Retinal pigment epithelial cell (primary cell): ENCODE measurements around the gene SMPDL3A.

Experiments used
- DNase-seq: peaks from one replicate; pipeline ENCODE4 v3.0.0-alpha.2; 2010; ENCODE audit warnings: low read depth
- H3K4me3 ChIP-seq: 2 replicates; pipeline ENCODE4 v1.5.1; 2011; ENCODE audit warnings: mild to moderate bottlenecking, low read length, control low read depth, moderate library complexity
- CTCF ChIP-seq: conservative IDR thresholded peaks from 2 replicates; pipeline ENCODE4 v1.5.1; 2011; ENCODE audit warnings: low read depth, low read length, control low read depth, inconsistent platforms

The SMPDL3A gene

GRCh38 chr6:122788208-122788607, 850 bp upstream of the SMPDL3A start:
- H3K4me3 ChIP-seq = no peak overlapping the region

DNA sequence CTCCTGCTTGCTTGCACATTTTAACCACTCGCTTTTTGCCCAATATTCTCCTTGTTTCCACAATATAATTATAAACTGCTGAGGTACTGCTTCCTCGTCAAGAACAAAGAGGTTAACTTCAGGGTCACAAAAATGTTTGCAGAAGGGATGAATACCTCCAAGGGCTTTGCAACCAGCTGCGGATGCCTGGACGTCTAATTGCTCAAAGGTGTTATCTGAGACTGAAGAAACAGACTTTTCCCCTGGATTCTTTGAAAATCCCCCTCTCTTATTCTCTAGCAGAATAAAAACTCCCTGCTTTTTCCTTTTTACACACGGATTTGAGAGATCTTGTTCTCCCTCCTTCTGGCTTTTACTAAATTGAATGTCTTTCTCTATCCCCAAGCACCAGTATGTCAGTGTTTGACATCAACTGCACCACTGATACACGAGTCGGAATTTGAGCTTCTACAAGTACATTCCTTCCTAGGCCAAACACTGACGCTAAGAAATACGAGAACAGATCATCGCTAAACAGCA, 336 bp upstream of the SMPDL3A start:
- no peak for TF ChIP-seq CTCF
- H3K4me3 ChIP-seq = peak overlapping the region; percentile 89
- no peak for DNase-seq

More at GRCh38 chr6:122788208-122788607, 850 bp upstream of the SMPDL3A start:
- DNase-seq = no peak
- no peak for TF ChIP-seq CTCF

DNA sequence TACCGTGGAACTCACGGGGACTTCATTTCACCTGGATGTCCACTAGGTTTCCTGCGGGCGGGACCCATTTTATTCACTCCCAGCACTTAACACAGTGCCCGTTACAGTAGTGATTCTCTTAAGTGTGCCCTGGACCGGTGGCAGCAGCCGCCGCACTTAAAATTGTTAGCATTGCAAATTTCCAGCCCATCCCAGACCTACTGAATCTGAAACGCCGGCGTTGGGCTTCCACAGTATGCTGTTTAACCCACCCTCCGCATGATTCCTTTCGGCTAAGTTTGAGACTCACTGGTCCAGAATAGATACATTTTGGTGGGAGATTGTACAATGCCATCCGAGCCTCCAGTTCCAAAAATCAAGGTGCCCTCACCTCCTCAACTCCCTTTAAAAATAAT, 967 bp downstream of the SMPDL3A start:
- no peak for TF ChIP-seq CTCF
- no peak for DNase-seq
- H3K4me3 ChIP-seq = peak overlapping the region; percentile 89

GRCh38 chr6:122790423-122791309, 1.6 kb downstream of the SMPDL3A start:
- peak overlapping the region; percentile 89 for H3K4me3 ChIP-seq
- no peak for DNase-seq
- TF ChIP-seq CTCF = peak; percentile 10

DNA sequence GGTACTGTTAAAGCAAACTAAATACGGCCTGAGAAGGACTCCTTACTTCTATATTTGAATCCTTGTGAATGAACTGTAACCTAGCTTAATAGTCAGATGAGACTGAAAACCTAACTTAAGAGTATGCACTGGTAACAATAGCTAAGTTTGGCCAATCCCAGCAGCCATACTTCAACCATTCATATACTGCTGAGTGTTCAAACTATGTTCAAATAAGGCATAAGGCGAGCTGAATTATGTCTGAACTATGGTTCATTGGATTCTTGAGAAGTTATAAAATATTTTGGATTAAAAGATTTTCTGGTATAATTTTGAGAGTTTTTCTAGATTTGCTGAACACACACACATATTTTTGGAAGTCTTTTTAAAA, 2.2 kb downstream of the SMPDL3A start:
- TF ChIP-seq CTCF = no peak
- no peak overlapping the region for H3K4me3 ChIP-seq
- DNase-seq = no peak

- no peak overlapping the region for H3K4me3 ChIP-seq
- no peak for DNase-seq
- no peak for TF ChIP-seq CTCF
Observed at GRCh38 chr6:122792766-122793165, 3.7 kb downstream of the SMPDL3A start.

DNA sequence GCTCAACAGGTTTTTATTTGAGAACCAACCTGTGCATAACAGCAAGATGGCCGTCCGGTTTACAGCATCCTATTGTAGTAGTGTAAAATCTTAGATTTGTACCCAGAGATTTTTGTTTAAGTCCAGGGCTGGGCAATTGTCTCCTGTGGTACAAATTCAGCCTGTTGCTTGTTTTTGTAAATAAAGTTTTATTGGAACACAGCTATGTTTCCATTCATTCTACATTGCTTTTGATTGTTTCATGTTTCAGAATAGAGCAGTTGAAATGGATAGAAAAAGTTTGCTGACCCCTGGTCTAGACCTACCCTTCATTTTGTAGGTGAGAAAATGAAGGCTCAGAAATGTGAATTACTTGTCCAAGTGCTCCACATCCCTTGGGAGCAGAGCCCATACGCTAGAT, 8.5 kb downstream of the SMPDL3A start:
- no peak for DNase-seq
- no peak for TF ChIP-seq CTCF

More for the DNA sequence above, 8.5 kb downstream of the SMPDL3A start:
- no peak overlapping the region for H3K4me3 ChIP-seq
